ENCODE measurements around the gene PET117.

- TF ChIP-seq CTCF (IDR thresholded peaks at IDR 0.05) (no peak), POLR2A (IDR thresholded peaks at IDR 0.05) (no peak), POLR2AphosphoS5 (IDR thresholded peaks at IDR 0.05; ENCODE audit: insufficient read depth in 1 of 2, low read depth in 1 of 2) (no peak)
Observed at GRCh38 chr20:18138266-18138582, 561 bp downstream of the PET117 start.
